ES-I3 (cell line): ENCODE data around the gene TOR1A.

ENCODE experiments used
- H3K36me3 ChIP-seq: 2 replicates; pipeline ENCODE4 v1.6.1; 2013; ENCODE audit warnings: mild to moderate bottlenecking, low read length, control low read depth, moderate library complexity; ENCODE audit not compliant: insufficient read depth
- H3K4me1 ChIP-seq: 2 replicates; pipeline ENCODE4 v1.6.1; 2013; ENCODE audit warnings: mild to moderate bottlenecking, control low read depth, low read length; ENCODE audit not compliant: insufficient read depth
- H3K9ac ChIP-seq: 2 replicates; pipeline ENCODE4 v1.6.1; 2013; ENCODE audit warnings: low read depth, mild to moderate bottlenecking, low read length, moderate library complexity
- H3K9me3 ChIP-seq: 2 replicates; pipeline ENCODE4 v1.6.1; 2013; ENCODE audit warnings: mild to moderate bottlenecking, low read length, moderate library complexity; ENCODE audit not compliant: control insufficient read depth, insufficient read depth

Gene TOR1A

DNA sequence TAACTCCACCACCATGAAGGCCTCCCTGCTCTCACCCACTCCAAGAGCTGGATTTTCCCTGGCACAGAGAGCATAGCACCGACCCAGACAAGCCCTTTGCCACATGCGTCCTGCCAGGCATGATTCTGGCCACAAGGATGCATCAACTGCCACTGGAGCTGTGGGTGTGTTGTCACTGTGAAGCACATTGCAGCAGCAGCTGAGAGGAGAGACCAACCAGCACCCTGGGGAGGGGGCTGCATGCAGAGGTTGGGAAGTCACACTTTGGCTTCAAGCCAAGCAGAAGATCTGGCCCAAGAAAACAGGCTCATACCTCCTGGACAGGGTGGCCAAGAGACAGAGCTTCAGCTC lies 48.5 kb downstream of the TOR1A start:
- Histone ChIP-seq H3K9me3 (no peaks in the 10 kb centered on the region), H3K36me3 (no peaks in the 10 kb centered on the region), H3K9ac (no peak overlapping the region), H3K4me1 (peaks cover 5% of the 10 kb centered on the region; the same call in 1 of the 2 replicates)

DNA sequence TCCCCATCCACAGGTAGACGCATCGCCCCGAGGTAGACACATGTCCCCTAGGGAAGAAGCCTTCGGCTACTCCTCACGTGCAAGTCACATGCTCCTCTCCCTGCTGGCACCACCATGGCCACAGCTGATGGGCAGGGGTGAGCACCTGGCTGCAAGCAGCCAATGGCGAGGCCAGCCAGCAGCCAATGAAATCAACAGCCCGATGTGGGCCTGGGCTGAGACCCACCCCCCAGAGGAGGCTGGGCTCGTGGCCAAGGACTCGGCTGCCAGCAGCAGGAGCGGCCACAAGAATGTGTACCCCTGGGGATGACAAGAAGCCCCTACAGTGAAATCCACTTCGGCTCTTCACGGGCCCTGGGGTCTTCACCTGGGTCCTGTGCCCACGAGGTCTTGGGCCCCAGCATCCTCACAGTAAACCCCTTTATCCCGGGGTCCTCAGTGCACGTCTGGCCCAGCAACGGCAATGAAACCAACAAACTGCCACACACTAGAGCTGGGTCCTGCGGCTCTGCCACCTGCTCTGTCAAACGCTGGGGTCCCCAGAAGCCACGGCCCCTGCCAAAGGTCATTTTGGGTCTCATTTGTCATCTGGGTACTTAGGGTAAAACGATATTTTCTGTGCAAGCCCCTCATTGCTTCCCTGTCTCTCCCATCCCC lies 49.0 kb downstream of the TOR1A start:
- Histone ChIP-seq H3K9me3 (no peaks in the 10 kb centered on the region), H3K9ac (no peak overlapping the region), H3K36me3 (no peaks in the 10 kb centered on the region), H3K4me1 (peaks cover 5% of the 10 kb centered on the region; the same call in 1 of the 2 replicates)

DNA sequence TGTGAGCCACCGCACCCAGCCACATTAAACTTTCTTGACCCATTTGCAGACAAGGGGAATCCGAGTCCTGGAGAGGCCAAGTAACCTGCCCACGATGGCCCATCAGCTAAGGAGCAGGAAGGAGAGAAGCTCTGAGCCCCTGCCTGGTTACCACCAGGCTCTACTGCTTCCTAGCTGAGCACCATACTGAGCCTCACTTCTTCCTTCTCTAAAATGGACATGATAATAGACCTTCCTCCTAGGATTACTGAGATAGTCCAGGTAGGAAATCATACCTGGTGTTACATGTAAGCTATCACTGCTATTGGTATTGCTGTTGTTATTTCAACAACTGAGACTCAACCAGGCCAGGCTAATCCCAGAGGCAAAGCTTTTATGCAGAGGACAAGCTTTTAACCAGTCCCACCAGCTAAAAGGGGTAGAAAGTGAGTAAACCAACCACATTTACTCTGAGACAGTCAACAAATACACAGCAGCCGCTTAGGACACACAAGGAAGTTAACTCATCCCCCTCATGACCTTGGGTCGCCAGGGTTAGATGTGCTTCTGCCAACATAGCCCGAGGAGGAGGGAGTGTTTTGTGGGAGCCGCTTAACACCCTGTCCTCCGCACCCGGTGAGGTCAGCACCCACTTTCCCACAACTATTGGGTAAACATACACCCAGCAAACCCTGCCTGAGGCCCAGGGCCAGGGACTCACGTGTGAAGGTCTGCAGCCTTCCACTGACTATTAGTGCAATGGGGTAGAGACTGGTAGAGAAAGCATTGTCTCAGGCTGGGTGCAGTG lies 50.5 kb downstream of the TOR1A start:
- Histone ChIP-seq H3K9me3 (no peaks in the 10 kb centered on the region), H3K9ac (no peak overlapping the region), H3K4me1 (peaks cover 5% of the 10 kb centered on the region; the same call in 1 of the 2 replicates), H3K36me3 (no peaks in the 10 kb centered on the region)

DNA sequence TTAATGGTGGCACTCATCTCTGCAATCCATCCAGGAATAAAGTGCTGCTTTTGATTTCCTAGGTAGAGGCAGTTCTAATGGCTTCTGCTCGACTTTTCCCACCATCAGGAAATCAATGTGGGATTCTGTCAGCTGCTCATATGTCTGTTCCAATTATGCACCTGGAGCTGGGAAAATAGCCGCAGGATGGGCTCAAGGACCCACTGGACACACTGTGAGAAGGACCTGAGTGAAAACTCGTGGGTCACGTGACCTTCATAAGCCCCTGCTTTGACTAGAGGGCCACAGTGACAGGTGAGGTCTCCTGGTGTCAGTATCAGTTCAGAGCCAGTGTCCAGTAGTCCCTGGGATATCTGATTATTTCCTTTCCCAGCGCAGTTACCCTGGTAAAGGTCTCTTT lies 53.2 kb downstream of the TOR1A start:
- Histone ChIP-seq H3K36me3 (no peaks in the 10 kb centered on the region), H3K9ac (no peak overlapping the region), H3K4me1 (no peaks in the 10 kb centered on the region), H3K9me3 (no peaks in the 10 kb centered on the region)

DNA sequence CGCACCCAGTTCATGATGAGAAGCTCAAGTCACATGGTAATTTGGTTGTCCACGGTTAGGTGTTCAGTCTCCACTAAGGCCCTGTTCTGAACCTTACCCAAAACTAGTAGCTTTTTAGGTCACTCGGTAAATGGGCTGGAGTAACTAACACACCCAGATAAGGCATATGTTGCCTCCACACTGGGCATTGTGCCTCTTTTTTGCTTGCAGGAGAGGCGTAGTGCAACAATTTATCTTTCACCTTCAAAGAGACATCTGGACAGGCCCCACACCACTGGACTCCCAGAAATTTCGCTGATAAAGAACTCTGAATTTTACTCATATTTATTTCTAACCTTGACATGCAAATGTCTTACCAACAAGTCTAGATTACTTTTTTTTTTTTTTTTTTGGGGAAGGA lies 54.3 kb downstream of the TOR1A start:
- no peaks in the 10 kb centered on the region for H3K36me3 ChIP-seq
- no peak overlapping the region for H3K9ac ChIP-seq
- H3K9me3 ChIP-seq: no peaks in the 10 kb centered on the region
- H3K4me1 ChIP-seq: no peaks in the 10 kb centered on the region

DNA sequence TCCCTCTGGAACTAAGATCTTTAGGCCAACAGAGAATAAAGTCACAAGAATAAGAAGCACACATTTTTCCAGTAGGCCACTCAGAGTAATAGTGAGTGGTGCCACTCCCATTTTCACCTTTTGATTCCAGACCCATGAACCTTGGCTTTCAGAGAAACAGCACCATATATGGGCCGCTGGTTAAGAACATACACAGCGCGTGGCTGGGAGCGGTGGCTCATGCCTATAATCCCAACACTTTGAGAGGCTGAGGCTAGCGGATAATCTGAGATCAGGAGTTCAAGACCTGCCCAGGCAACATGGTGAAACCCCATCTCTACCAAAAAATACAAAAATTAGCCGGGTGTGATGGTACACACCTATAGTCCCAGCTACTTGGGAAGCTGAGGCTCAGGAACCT lies 55.5 kb downstream of the TOR1A start:
- H3K36me3 ChIP-seq: no peaks in the 10 kb centered on the region
- H3K9me3 ChIP-seq: no peaks in the 10 kb centered on the region
- H3K9ac ChIP-seq: no peak overlapping the region
- no peaks in the 10 kb centered on the region for H3K4me1 ChIP-seq

DNA sequence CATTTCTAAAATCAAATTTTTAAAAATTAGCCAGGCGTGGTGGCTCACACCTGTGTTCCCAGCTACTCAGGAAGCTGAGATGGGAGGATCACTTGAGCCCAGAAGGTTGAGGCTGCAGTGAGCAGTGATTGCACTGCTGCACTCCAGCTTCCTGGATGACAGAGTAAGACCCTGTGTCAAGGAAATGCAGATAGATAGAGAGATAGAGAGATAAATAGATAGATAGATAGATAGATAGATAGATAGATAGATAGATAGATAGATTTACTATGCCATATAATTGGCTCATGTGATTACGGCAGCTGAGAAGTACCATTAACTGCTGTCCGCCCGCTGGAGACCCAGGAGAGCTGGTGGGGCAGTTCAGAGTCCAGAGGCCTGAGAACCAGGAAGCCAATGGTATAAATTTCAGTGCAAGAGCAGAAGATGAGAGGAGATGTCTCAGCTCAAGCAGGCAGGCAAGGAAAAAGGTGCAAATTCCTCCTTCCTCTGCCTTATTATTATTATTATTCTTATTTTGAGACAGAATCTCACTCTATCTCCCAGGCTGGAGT lies 58.1 kb downstream of the TOR1A start:
- Histone ChIP-seq H3K36me3 (no peaks in the 10 kb centered on the region), H3K9ac (no peak overlapping the region), H3K4me1 (peaks cover 8% of the 10 kb centered on the region; the same call in 1 of the 2 replicates), H3K9me3 (no peaks in the 10 kb centered on the region)

DNA sequence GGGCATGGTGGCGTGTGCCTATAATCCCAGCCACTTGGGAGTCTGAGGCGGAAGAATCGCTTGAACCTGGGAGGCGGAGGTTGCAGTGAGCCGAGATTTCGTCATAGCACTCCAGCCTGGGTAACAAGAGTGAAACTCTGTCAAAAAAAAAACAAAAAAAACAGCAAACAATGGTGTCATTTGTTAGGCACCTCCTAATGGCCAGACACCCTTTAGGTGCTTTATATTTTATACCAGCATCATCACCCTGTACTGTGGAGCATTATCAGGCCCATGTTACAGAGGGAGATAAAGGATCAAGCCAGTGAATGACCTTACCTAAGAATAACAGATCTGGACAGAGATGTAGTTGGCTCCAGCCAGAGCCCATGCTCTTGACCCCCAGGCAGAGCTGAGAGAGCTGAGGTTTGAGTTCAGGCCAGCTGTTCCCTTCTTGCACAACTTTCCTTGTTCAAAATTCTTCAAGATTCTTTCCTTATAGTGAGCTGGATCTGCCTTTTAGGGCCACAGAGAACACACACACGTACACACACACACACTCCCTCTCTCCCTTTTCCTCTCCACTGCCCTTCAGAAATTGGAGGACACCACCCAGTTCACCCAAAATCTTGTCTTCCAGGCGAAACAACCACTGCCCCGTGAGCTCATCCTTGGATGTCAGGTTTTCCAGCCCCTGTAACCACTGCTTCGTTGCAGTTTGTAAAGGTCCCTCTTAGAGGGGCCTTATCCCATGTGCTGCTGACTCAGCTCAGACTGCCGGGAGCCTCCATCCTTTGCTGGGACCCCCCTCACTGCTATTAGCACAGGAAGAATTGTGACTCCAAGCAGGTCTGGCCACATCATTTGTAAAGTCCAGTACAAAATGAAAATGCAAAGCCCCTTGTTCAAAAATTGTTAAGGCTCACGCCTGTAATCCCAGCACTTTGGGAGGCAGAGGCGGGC lies 60.7 kb downstream of the TOR1A start:
- H3K9me3 ChIP-seq: no peaks in the 10 kb centered on the region
- no peak overlapping the region for H3K9ac ChIP-seq
- H3K36me3 ChIP-seq: no peaks in the 10 kb centered on the region
- peaks cover 8% of the 10 kb centered on the region; the same call in 1 of the 2 replicates for H3K4me1 ChIP-seq
